Adipocyte (in vitro differentiated cells): ENCODE data around the gene RANBP10.

Experiments
- DNase-seq: peaks from one replicate; pipeline ENCODE4 v3.0.0-alpha.2; 2015; ENCODE audit warnings: low read depth
- H3K27me3 ChIP-seq: replicated peaks from 2 replicates; pipeline ENCODE4 v1.7.0; 2013; ENCODE audit warnings: mild to moderate bottlenecking, low read length, moderate library complexity; ENCODE audit not compliant: control insufficient read depth, insufficient read depth
- H3K36me3 ChIP-seq: 2 replicates; pipeline ENCODE4 v1.7.0; 2013; ENCODE audit warnings: low read length, mild to moderate bottlenecking, moderate library complexity; ENCODE audit not compliant: control insufficient read depth, insufficient read depth, severe bottlenecking
- H3K4me1 ChIP-seq: 2 replicates; pipeline ENCODE4 v1.7.0; 2013; ENCODE audit warnings: mild to moderate bottlenecking, low read length, moderate library complexity; ENCODE audit not compliant: control insufficient read depth, insufficient read depth
- H3K4me3 ChIP-seq: 2 replicates; pipeline ENCODE4 v1.7.0; 2013; ENCODE audit warnings: mild to moderate bottlenecking, low read length, moderate library complexity
- H3K9ac ChIP-seq: 2 replicates; pipeline ENCODE4 v1.7.0; 2013; ENCODE audit warnings: mild to moderate bottlenecking, low read length, moderate library complexity
- H3K9me3 ChIP-seq: 2 replicates; pipeline ENCODE4 v1.7.0; 2013; ENCODE audit warnings: mild to moderate bottlenecking, low read length, moderate library complexity; ENCODE audit not compliant: control insufficient read depth

The RANBP10 gene

DNA sequence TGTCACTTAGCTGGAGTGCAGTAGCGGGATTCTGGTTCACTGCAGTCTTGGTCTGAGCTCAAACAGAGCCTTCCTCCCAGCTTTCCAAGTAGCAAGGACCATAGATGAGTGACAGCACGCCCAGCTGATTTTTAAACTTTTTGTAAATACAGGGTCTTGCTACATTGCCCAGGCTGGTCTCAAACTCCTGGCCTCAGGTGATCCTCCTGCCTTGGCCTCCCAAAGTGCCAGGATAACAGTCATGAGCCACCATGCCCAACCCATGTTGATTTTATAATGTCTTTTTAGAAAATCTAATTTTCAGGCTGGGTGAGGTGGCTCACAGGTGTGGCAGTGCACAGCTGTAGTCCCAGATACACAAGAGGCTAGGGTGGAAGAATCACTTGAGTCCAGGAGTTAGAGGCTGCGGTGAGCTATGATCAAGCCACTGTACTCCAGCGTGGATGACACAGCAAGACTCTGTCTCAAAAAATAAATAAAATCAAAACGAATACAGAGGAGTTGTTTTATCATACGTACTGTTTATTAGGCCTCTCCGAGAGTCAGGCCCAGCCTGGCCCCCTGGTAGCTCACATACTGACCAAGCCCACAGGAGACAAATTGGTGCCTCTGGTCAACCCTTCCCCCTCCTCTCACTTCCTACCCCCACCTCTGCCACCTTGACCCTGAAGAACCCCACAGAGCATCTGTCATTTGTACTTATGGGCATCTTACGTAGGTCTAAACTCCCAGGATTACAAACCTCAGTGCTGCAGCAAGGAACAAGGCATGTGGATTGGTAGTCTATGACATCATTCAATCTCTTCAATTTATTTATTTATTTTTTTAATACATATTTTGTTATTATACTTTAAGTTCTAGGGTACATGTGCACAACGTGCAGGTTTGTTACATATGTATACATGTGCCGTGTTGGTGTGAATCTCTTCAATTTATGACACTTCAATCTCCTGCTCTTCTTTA, 126.1 kb downstream of the RANBP10 start:
- H3K36me3 ChIP-seq = peaks cover 12% of the 10 kb centered on the region
- no peaks in the 10 kb centered on the region for H3K9me3 ChIP-seq
- H3K27me3 ChIP-seq = no peaks in the 10 kb centered on the region
- H3K9ac ChIP-seq = no peak overlapping the region
- H3K4me3 ChIP-seq = no peak overlapping the region
- peaks cover 21% of the 10 kb centered on the region for H3K4me1 ChIP-seq
- DNase-seq = no peak

- no peaks in the 10 kb centered on the region for H3K27me3 ChIP-seq
- no peak for DNase-seq
- peaks cover 33% of the 10 kb centered on the region for H3K4me1 ChIP-seq
- H3K9me3 ChIP-seq = no peaks in the 10 kb centered on the region
- H3K36me3 ChIP-seq = peaks cover 5% of the 10 kb centered on the region
- no peak overlapping the region for H3K4me3 ChIP-seq
- H3K9ac ChIP-seq = no peak overlapping the region
These were observed 127.9 kb downstream of the RANBP10 start for GRCh38 chr16:67678354-67679023.

DNA sequence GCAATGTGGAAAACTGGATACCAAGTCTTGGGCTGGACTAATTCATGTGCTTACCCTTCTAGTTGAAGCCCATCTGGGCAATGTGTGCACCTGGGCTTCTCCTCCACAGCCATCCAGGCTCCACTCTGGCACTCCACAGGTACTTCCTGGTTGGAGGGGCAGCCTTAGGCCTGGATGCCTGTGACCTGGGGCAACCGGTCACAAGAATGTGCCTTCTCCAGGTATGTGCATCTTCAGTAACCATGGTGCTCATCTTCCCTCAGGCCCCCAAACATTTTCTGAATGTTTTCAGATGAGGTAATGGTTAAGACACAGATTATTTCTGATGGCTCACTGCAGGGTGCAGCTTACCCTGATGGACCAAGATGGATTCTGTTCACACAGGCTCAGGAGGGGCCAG, 128.6 kb downstream of the RANBP10 start:
- no peak overlapping the region for H3K4me3 ChIP-seq

DNA sequence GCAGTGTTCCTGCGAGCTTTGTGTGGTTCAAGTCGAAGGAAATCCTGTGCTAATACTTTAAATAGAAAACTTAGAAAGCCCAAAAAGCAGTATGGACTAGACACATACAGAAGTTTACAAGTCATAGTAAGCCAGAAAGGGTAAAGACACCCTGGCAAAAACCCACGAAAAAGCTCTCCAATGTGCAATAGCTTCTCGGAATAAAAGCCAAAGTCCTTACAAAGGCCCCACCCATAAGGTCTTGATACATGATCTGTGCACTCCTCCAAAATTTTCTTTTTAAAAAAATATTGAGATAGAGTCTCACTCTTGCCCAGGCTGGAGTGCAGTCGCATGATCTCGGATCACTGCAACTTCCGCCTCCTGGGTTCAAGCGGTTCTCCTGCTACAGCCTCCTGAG, 129.4 kb downstream of the RANBP10 start:
- H3K36me3 ChIP-seq = no peaks in the 10 kb centered on the region
- H3K4me3 ChIP-seq = no peak overlapping the region
- no peak for DNase-seq
- H3K9me3 ChIP-seq = no peaks in the 10 kb centered on the region
- no peaks in the 10 kb centered on the region for H3K27me3 ChIP-seq
- peak overlapping the region; percentile 23 for H3K9ac ChIP-seq
- peaks cover 41% of the 10 kb centered on the region for H3K4me1 ChIP-seq

More for the DNA sequence above, 128.6 kb downstream of the RANBP10 start:
- Histone ChIP-seq H3K4me1 (peaks cover 41% of the 10 kb centered on the region), H3K9me3 (no peaks in the 10 kb centered on the region), H3K36me3 (peaks cover 3% of the 10 kb centered on the region), H3K27me3 (no peaks in the 10 kb centered on the region), H3K9ac (no peak overlapping the region)
- no peak for DNase-seq

GRCh38 chr16:67676516-67676915, 129.8 kb downstream of the RANBP10 start:
- DNase-seq = no peak
- Histone ChIP-seq H3K9ac (peak overlapping the region; percentile 23), H3K36me3 (no peaks in the 10 kb centered on the region), H3K27me3 (no peaks in the 10 kb centered on the region), H3K4me3 (no peak overlapping the region), H3K4me1 (peaks cover 41% of the 10 kb centered on the region), H3K9me3 (no peaks in the 10 kb centered on the region)

DNA sequence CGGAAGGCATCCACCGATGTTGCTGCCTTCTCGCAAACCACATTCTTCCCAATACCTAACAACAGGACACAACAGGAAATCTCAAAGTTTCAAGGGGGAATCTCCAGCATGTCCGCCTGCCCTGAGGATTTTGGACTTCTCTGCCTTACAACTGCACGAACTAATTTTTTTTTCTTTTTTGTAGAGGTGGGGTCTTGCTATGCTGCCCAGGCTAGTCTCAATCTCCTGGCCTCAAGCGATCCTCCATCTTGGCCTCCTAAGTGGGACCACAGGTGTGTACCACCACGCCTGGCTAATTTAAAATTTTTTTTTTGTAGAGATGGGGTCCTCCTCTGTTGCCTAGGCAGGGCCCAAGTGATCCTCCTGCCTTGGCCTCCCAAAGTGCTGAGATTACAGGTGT, 130.4 kb downstream of the RANBP10 start:
- Histone ChIP-seq H3K9me3 (no peaks in the 10 kb centered on the region), H3K27me3 (no peaks in the 10 kb centered on the region), H3K9ac (no peak overlapping the region), H3K4me3 (no peak overlapping the region), H3K36me3 (no peaks in the 10 kb centered on the region), H3K4me1 (peaks cover 41% of the 10 kb centered on the region)
- no peak for DNase-seq

DNA sequence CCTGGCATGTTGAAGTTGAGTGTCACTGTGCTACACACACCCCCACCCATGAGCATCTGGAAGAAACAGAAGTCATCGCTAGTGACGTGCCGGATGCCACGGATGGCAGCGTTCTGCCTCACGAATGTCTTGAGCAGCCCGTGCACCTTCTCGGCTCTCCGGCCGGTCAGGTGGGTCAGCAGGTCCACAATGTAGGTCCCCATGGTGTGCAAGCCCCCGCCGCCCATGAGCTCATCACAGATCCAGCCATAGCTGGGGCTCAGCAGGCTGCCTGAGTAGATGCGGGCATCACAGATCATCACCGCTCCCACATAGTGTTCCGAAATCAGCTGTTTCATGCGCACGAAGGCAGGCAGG, 130.8 kb downstream of the RANBP10 start:
- H3K9me3 ChIP-seq = no peaks in the 10 kb centered on the region
- no peaks in the 10 kb centered on the region for H3K27me3 ChIP-seq
- no peak overlapping the region for H3K4me3 ChIP-seq
- no peaks in the 10 kb centered on the region for H3K36me3 ChIP-seq
- H3K4me1 ChIP-seq = peaks cover 41% of the 10 kb centered on the region
- DNase-seq = no peak
- H3K9ac ChIP-seq = no peak overlapping the region

GRCh38 chr16:67674851-67675578, 131.3 kb downstream of the RANBP10 start:
- Histone ChIP-seq H3K9me3 (no peaks in the 10 kb centered on the region), H3K9ac (peak overlapping the region; percentile 69), H3K27me3 (no peaks in the 10 kb centered on the region), H3K4me1 (peaks cover 41% of the 10 kb centered on the region), H3K4me3 (no peak overlapping the region), H3K36me3 (no peaks in the 10 kb centered on the region)
- DNase-seq = no peak

GRCh38 chr16:67673712-67674580, 132.4 kb downstream of the RANBP10 start:
- no peaks in the 10 kb centered on the region for H3K27me3 ChIP-seq
- DNase-seq = no peak
- no peak overlapping the region for H3K4me3 ChIP-seq
- H3K4me1 ChIP-seq = peaks cover 40% of the 10 kb centered on the region
- no peaks in the 10 kb centered on the region for H3K36me3 ChIP-seq
- H3K9ac ChIP-seq = peak overlapping the region; percentile 69
- H3K9me3 ChIP-seq = no peaks in the 10 kb centered on the region
